HG02884 (cell line): ENCODE data around the gene UNC93B1.

Experiments used
- ATAC-seq: cut with Tn5 transposase; IDR thresholded peaks from one replicate; pipeline ENCODE4 v1.9.1; 2021; ENCODE audit warnings: mild to moderate bottlenecking, moderate library complexity; ENCODE audit not compliant: unreplicated experiment

UNC93B1 gene

GRCh38 chr11:68040957-68041591, 37.2 kb upstream of the UNC93B1 start:
- ATAC-seq, result no peak

- ATAC-seq, result no peak
Observed at GRCh38 chr11:68040101-68040956, 36.4 kb upstream of the UNC93B1 start.

GRCh38 chr11:68039526-68040086, 35.7 kb upstream of the UNC93B1 start:
- no peak for ATAC-seq

- ATAC-seq, result peak; percentile 50
Observed at GRCh38 chr11:68038718-68039525, 35.0 kb upstream of the UNC93B1 start, which contains the start of gene TCIRG1. TCIRG1 (plus strand) TSS chr11:68039025; CDS start chr11:68041272, 2,247 bp downstream.

GRCh38 chr11:68038226-68038717, 34.4 kb upstream of the UNC93B1 start:
- ATAC-seq, result no peak

- no peak for ATAC-seq
Observed at GRCh38 chr11:68037411-68038225, 33.7 kb upstream of the UNC93B1 start.

- no peak for ATAC-seq
Observed at GRCh38 chr11:68036717-68037239, 32.9 kb upstream of the UNC93B1 start.

GRCh38 chr11:68036141-68036716, 32.3 kb upstream of the UNC93B1 start:
- no peak for ATAC-seq

- no peak for ATAC-seq
Observed at GRCh38 chr11:68035266-68035876, 31.5 kb upstream of the UNC93B1 start.

- no peak for ATAC-seq
Observed at GRCh38 chr11:68033708-68034045, 29.8 kb upstream of the UNC93B1 start.

GRCh38 chr11:68032997-68033707, 29.3 kb upstream of the UNC93B1 start:
- no peak for ATAC-seq

- ATAC-seq, result no peak
Observed at GRCh38 chr11:68032003-68032402, 28.1 kb upstream of the UNC93B1 start.

- no peak for ATAC-seq
Observed at GRCh38 chr11:68031144-68031464, 27.2 kb upstream of the UNC93B1 start.

GRCh38 chr11:68030318-68031143, 26.6 kb upstream of the UNC93B1 start, which contains the start of gene NDUFS8:
NDUFS8 (plus strand) TSS chr11:68030681; CDS start chr11:68032152, 1,471 bp downstream.
- peak; percentile 96 for ATAC-seq

GRCh38 chr11:68028802-68029545, 25.1 kb upstream of the UNC93B1 start:
- no peak for ATAC-seq

- ATAC-seq, result no peak
Observed at GRCh38 chr11:68027667-68028066, 23.8 kb upstream of the UNC93B1 start.
